ENCODE results near the gene UNCX. TPM values are rescaled to one million over a fixed set of nuclear protein-coding genes. Genes with fewer than 3 reads are reported as not detected.

The UNCX gene
- total RNA-seq, 1 experiment from 2014 or later: not detected

DNA sequence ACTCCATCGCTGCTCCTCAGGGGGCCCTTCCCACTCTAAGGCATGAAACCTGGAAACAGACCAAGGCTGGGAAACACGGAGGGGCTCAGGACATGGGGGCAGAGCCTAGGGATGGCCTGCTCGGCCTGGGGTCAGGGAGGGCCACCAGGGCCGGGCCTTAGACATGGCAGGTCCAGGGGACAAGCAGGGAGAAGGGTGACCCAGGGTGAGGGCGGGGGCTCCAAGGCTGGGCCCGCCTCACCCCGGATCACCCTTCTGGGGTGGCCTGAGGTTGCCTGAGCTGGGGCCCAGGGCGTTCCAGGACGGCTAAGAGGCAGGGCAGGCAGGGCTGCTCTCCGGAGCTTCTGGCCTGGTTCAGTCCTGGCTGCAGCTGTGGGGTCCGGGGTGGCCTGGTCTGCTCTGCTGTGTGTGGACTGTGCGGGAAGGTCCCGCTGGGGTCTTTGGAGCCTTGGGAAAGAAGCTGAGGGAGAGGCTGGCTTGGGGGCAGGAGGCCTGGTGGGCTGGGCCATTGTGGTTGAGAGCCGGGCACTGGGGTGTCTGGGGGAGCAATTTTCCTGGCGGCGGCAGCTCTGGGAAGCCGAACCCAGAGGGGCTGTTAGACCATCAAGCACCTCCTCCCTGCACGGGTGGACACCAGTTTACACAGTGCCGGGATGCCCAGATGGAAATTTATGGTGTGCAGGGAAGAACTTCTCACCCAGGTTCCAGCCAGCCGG is 52.2 kb downstream of the UNCX start:
- Histone ChIP-seq H3K9ac (ENCODE audit: low read length) (no peak overlapping the region), H3K4me2 (ENCODE audit: low read length) (no peak overlapping the region), H3K27ac (ENCODE audit: low read depth, low read length) (no peak overlapping the region), H3K4me3 (replicated peaks in 1 of 2; ENCODE audit: low read depth in 1 of 2, low read length in 2 of 2) (no peak overlapping the region), H4K20me1 (ENCODE audit: insufficient read depth) (no peaks in the 10 kb centered on the region), H3K9me2 (ENCODE audit: insufficient read depth) (no peaks in the 10 kb centered on the region), H2AFZ (ENCODE audit: low read depth, low read length, poor library complexity, severe bottlenecking) (no peak overlapping the region), H3K27me3 (ENCODE audit: insufficient read depth, low read length) (no peaks in the 10 kb centered on the region), H3K9me3 (ENCODE audit: control insufficient read depth in 1 of 2, insufficient read depth in 1 of 2, low read depth in 1 of 2, low read length in 2 of 2) (no peaks in the 10 kb centered on the region), H3K36me3 (ENCODE audit: control insufficient read depth in 1 of 2, insufficient read depth in 2 of 2, low read length in 2 of 2) (no peaks in the 10 kb centered on the region), H3K4me1 (ENCODE audit: control insufficient read depth in 1 of 2, insufficient read depth in 2 of 2, low read length in 2 of 2) (no peaks in the 10 kb centered on the region), H3K79me2 (ENCODE audit: insufficient read depth, low read length) (no peaks in the 10 kb centered on the region)
- ChIA-PET CTCF (no interaction called here), POLR2A (no interaction called here), RAD21 (ENCODE audit: low non-redundant PET in 1 of 2, low total read pairs in 2 of 2, uncharacterized antibody in 2 of 2, unreplicated experiment in 2 of 2) (no interaction called here)
- BruUV-seq (replicated peaks): no TSS peak
- TF ChIP-seq ZNF274 (IDR thresholded peaks at IDR 0.05; ENCODE audit: low read depth, low read length): no peak
- no peak for TF ChIP-seq SIN3A (IDR thresholded peaks at IDR 0.05; ENCODE audit: low read depth)
- TF ChIP-seq, protein P1, sequence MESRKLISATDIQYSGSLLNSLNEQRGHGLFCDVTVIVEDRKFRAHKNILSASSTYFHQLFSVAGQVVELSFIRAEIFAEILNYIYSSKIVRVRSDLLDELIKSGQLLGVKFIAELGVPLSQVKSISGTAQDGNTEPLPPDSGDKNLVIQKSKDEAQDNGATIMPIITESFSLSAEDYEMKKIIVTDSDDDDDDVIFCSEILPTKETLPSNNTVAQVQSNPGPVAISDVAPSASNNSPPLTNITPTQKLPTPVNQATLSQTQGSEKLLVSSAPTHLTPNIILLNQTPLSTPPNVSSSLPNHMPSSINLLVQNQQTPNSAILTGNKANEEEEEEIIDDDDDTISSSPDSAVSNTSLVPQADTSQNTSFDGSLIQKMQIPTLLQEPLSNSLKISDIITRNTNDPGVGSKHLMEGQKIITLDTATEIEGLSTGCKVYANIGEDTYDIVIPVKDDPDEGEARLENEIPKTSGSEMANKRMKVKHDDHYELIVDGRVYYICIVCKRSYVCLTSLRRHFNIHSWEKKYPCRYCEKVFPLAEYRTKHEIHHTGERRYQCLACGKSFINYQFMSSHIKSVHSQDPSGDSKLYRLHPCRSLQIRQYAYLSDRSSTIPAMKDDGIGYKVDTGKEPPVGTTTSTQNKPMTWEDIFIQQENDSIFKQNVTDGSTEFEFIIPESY (IDR thresholded peaks at IDR 0.05; ENCODE audit: extremely low read depth, insufficient replicate concordance, low read length): no peak
- no peak for TF ChIP-seq RAD21 (IDR thresholded peaks at IDR 0.05; ENCODE audit: low read depth)
- TF ChIP-seq POLR2A (IDR thresholded peaks at IDR 0.05; ENCODE audit: borderline replicate concordance, extremely low read depth, insufficient read depth, insufficient read length): no peak
- TF ChIP-seq CEBPB (IDR thresholded peaks at IDR 0.05; ENCODE audit: low read depth): no peak
- no peak for TF ChIP-seq ATF3 (IDR thresholded peaks at IDR 0.05)
- TF ChIP-seq TCF7L2 (IDR thresholded peaks at IDR 0.05; ENCODE audit: borderline replicate concordance, extremely low read depth, insufficient read depth, insufficient read length): no peak
- no peak for TF ChIP-seq FOSL1 (IDR thresholded peaks at IDR 0.05; ENCODE audit: low read depth)
- TF ChIP-seq ELF1 (IDR thresholded peaks at IDR 0.05; ENCODE audit: borderline replicate concordance, low read depth): no peak
- TF ChIP-seq POLR2AphosphoS5 (IDR thresholded peaks at IDR 0.05; ENCODE audit: low read depth, low read length): no peak
- TF ChIP-seq SRF (IDR thresholded peaks at IDR 0.05; ENCODE audit: low read depth): no peak
- no peak for TF ChIP-seq EZH2phosphoT487 (IDR thresholded peaks at IDR 0.05; ENCODE audit: borderline replicate concordance)
- TF ChIP-seq EGR1 (IDR thresholded peaks at IDR 0.05; ENCODE audit: low read depth): no peak
- no peak for TF ChIP-seq MAX (IDR thresholded peaks at IDR 0.05)
- TF ChIP-seq ZFX (IDR thresholded peaks at IDR 0.05): no peak
- TF ChIP-seq YY1 (IDR thresholded peaks at IDR 0.05; ENCODE audit: extremely low read depth, insufficient replicate concordance, low read depth, low read length): no peak
- no peak for TF ChIP-seq JUND (IDR thresholded peaks at IDR 0.05)
- TF ChIP-seq, protein P2, sequence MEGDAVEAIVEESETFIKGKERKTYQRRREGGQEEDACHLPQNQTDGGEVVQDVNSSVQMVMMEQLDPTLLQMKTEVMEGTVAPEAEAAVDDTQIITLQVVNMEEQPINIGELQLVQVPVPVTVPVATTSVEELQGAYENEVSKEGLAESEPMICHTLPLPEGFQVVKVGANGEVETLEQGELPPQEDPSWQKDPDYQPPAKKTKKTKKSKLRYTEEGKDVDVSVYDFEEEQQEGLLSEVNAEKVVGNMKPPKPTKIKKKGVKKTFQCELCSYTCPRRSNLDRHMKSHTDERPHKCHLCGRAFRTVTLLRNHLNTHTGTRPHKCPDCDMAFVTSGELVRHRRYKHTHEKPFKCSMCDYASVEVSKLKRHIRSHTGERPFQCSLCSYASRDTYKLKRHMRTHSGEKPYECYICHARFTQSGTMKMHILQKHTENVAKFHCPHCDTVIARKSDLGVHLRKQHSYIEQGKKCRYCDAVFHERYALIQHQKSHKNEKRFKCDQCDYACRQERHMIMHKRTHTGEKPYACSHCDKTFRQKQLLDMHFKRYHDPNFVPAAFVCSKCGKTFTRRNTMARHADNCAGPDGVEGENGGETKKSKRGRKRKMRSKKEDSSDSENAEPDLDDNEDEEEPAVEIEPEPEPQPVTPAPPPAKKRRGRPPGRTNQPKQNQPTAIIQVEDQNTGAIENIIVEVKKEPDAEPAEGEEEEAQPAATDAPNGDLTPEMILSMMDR (IDR thresholded peaks at IDR 0.05 in 2 of 3, conservative IDR thresholded peaks at IDR 0.05 in 1 of 3; ENCODE audit: borderline replicate concordance in 1 of 3, insufficient read depth in 1 of 3, low read depth in 2 of 3, low read length in 2 of 3): no peak
- no peak for DNase-seq (ENCODE audit: low read depth, low spot score)
- intact Hi-C loops (cut with micrococcal nuclease): no loop called here
- no peak for ATAC-seq

All from HCT116 (cell line).